DOHH2 (cell line): ENCODE measurements around the gene PSME2.

Experiments
- H3F3A ChIP-seq: fragments of 200-600 bp; sonication (generic), shearing (Covaris generic); 2 replicates; pipeline ENCODE4 v1.6.0; 2016; ENCODE audit warnings: antibody characterized with exemption, mild to moderate bottlenecking; ENCODE audit not compliant: control insufficient read depth, insufficient read depth
- H3K27ac ChIP-seq: fragments of 200-600 bp; sonication (generic); 2 replicates; pipeline ENCODE4 v1.5.1; 2014; ENCODE audit warnings: low read depth, mild to moderate bottlenecking, low read length, moderate library complexity
- H3K27me3 ChIP-seq: fragments of 200-600 bp; sonication (generic); 2 replicates; pipeline ENCODE4 v1.6.1; 2014; ENCODE audit warnings: mild to moderate bottlenecking, low read length, mixed read lengths; ENCODE audit not compliant: control insufficient read depth
- H3K36me3 ChIP-seq: fragments of 200-600 bp; sonication (generic); 2 replicates; pipeline ENCODE4 v1.6.1; 2014; ENCODE audit warnings: mild to moderate bottlenecking, low read length, moderate library complexity, mixed read lengths; ENCODE audit not compliant: control insufficient read depth
- H3K4me1 ChIP-seq: fragments of 200-600 bp; sonication (generic); 2 replicates; pipeline ENCODE4 v1.6.1; 2014; ENCODE audit warnings: mild to moderate bottlenecking, low read length, mixed read lengths; ENCODE audit not compliant: control insufficient read depth
- H3K4me2 ChIP-seq: fragments of 200-600 bp; sonication (generic); 2 replicates; pipeline ENCODE4 v1.6.0; 2014; ENCODE audit warnings: mild to moderate bottlenecking, low read length, moderate library complexity
- H3K4me3 ChIP-seq: fragments of 200-600 bp; sonication (generic); 2 replicates; pipeline ENCODE4 v1.5.1; 2014; ENCODE audit warnings: mild to moderate bottlenecking, low read length, mixed read lengths
- H3K79me2 ChIP-seq: fragments of 200-600 bp; sonication (generic); 2 replicates; pipeline ENCODE4 v1.6.1; 2014; ENCODE audit warnings: mild to moderate bottlenecking, low read length, mixed read lengths; ENCODE audit not compliant: control insufficient read depth
- H3K9me2 ChIP-seq: fragments of 200-600 bp; sonication (generic); replicated peaks from 2 replicates; pipeline ENCODE4 v1.6.1; 2014; ENCODE audit warnings: mild to moderate bottlenecking, low read length, mixed read lengths; ENCODE audit not compliant: control insufficient read depth
- H3K9me3 ChIP-seq: fragments of 200-600 bp; sonication (generic); 2 replicates; pipeline ENCODE4 v1.6.1; 2014; ENCODE audit warnings: antibody characterized with exemption, low read length, mixed read lengths; ENCODE audit not compliant: control insufficient read depth, insufficient read depth
- H4K20me1 ChIP-seq: fragments of 200-600 bp; sonication (generic); 2 replicates; pipeline ENCODE4 v1.6.0; 2014; ENCODE audit warnings: low read depth, mild to moderate bottlenecking, antibody characterized with exemption, low read length, moderate library complexity; ENCODE audit not compliant: control insufficient read depth, insufficient read depth
- CTCF ChIP-seq: fragments of 200-600 bp; sonication (generic); IDR thresholded peaks from one replicate; pipeline ENCODE4 v1.5.1; 2014; ENCODE audit warnings: antibody characterized with exemption, mild to moderate bottlenecking, low read depth, low read length; ENCODE audit not compliant: poor library complexity, severe bottlenecking
- EZH2phosphoT487 ChIP-seq: fragments of 200-600 bp; sonication (generic); IDR thresholded peaks from 2 replicates; pipeline ENCODE4 v1.6.1; 2017; ENCODE audit warnings: borderline replicate concordance, mild to moderate bottlenecking, antibody characterized with exemption, low read length, moderate library complexity, mixed read lengths

PSME2 gene

GRCh38 chr14:24194186-24194872 lies 47.9 kb upstream of the PSME2 start:
- Histone ChIP-seq H3K4me1 (peaks cover 31% of the 10 kb centered on the region), H3K79me2 (peaks cover 53% of the 10 kb centered on the region)

GRCh38 chr14:24192933-24193332 lies 46.5 kb upstream of the PSME2 start:
- no peaks in the 10 kb centered on the region for H3K9me2 ChIP-seq
- H3K9me3 ChIP-seq, result no peaks in the 10 kb centered on the region
- H3K27me3 ChIP-seq, result no peaks in the 10 kb centered on the region
- no peak overlapping the region for H3K4me3 ChIP-seq
- no peak for TF ChIP-seq EZH2phosphoT487
- no peak for TF ChIP-seq CTCF
- H3K4me2 ChIP-seq, result no peak overlapping the region
- peaks cover 50% of the 10 kb centered on the region for H3K79me2 ChIP-seq
- no peak overlapping the region for H3K27ac ChIP-seq
- H3K36me3 ChIP-seq, result peaks cover 44% of the 10 kb centered on the region
- H3K4me1 ChIP-seq, result peaks cover 32% of the 10 kb centered on the region
- H3F3A ChIP-seq, result peaks cover 22% of the 10 kb centered on the region
- H4K20me1 ChIP-seq, result no peaks in the 10 kb centered on the region

More at GRCh38 chr14:24194186-24194872, 47.9 kb upstream of the PSME2 start:
- Histone ChIP-seq H3K4me3 (peak overlapping the region; percentile 87), H3K27me3 (no peaks in the 10 kb centered on the region), H3F3A (peaks cover 21% of the 10 kb centered on the region), H3K36me3 (peaks cover 46% of the 10 kb centered on the region), H3K9me3 (no peaks in the 10 kb centered on the region), H3K9me2 (no peaks in the 10 kb centered on the region), H3K27ac (0 out of 2 replicates have a peak overlapping the region, but pooled peaks have one; percentile 78), H4K20me1 (no peaks in the 10 kb centered on the region), H3K4me2 (peak overlapping the region; percentile 78)
- no peak for TF ChIP-seq CTCF
- no peak for TF ChIP-seq EZH2phosphoT487

GRCh38 chr14:24190416-24190815 lies 44.0 kb upstream of the PSME2 start:
- Histone ChIP-seq H3K4me1 (peaks cover 34% of the 10 kb centered on the region), H3K27ac (no peak overlapping the region), H3K4me2 (no peak overlapping the region), H3K9me2 (no peaks in the 10 kb centered on the region), H3K4me3 (no peak overlapping the region), H3K36me3 (peaks cover 65% of the 10 kb centered on the region), H3K27me3 (no peaks in the 10 kb centered on the region), H3K9me3 (no peaks in the 10 kb centered on the region), H3F3A (peaks cover 19% of the 10 kb centered on the region), H4K20me1 (no peaks in the 10 kb centered on the region), H3K79me2 (peaks cover 44% of the 10 kb centered on the region)
- TF ChIP-seq CTCF, result no peak
- no peak for TF ChIP-seq EZH2phosphoT487
